ENCODE data around the gene SMARCA5. TPM values are rescaled to one million over a fixed set of nuclear protein-coding genes. Genes with fewer than 3 reads are reported as not detected.
A peak's percentile ranks its signal among the peaks of the same experiment; 100 is the strongest.

The SMARCA5 gene
- total and polyA plus RNA-seq, 9 of the 15 experiments (the other 6 are each of a cell fraction or from before 2014, with no cell fraction given): 21.6 to 57.8 (median 34.6) TPM

DNA sequence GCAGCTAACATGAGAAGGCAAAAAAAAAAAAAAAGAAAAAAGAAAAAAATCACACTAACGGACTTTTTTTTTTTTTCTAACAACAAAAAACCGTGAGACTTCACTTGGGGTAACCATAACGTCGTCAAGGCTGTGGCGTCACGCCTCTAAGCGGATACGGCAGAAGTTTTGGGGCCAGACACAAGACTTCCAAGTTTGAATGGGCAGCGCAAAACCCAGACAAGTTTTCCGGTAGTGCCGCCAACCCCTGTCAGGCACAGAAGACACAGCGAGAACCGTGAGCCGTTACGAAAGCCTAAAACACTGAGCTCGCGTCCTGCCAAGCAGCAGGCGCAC is 556 bp upstream of the SMARCA5 start (continued):
- TF ChIP-seq CREM (IDR thresholded peaks at IDR 0.05; ENCODE audit: low read depth): peak; percentile 85
- TF ChIP-seq ZNF445 (CRISPR knock-in tag; IDR thresholded peaks at IDR 0.05; ENCODE audit: low read depth): no peak
- TF ChIP-seq, protein P1, sequence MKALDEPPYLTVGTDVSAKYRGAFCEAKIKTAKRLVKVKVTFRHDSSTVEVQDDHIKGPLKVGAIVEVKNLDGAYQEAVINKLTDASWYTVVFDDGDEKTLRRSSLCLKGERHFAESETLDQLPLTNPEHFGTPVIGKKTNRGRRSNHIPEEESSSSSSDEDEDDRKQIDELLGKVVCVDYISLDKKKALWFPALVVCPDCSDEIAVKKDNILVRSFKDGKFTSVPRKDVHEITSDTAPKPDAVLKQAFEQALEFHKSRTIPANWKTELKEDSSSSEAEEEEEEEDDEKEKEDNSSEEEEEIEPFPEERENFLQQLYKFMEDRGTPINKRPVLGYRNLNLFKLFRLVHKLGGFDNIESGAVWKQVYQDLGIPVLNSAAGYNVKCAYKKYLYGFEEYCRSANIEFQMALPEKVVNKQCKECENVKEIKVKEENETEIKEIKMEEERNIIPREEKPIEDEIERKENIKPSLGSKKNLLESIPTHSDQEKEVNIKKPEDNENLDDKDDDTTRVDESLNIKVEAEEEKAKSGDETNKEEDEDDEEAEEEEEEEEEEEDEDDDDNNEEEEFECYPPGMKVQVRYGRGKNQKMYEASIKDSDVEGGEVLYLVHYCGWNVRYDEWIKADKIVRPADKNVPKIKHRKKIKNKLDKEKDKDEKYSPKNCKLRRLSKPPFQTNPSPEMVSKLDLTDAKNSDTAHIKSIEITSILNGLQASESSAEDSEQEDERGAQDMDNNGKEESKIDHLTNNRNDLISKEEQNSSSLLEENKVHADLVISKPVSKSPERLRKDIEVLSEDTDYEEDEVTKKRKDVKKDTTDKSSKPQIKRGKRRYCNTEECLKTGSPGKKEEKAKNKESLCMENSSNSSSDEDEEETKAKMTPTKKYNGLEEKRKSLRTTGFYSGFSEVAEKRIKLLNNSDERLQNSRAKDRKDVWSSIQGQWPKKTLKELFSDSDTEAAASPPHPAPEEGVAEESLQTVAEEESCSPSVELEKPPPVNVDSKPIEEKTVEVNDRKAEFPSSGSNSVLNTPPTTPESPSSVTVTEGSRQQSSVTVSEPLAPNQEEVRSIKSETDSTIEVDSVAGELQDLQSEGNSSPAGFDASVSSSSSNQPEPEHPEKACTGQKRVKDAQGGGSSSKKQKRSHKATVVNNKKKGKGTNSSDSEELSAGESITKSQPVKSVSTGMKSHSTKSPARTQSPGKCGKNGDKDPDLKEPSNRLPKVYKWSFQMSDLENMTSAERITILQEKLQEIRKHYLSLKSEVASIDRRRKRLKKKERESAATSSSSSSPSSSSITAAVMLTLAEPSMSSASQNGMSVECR (CRISPR knock-in tag; IDR thresholded peaks at IDR 0.05): peak; percentile 58; the same call in 1 of the 2 replicates
- TF ChIP-seq HDAC2 (IDR thresholded peaks at IDR 0.05): 0 out of 2 replicates have a peak, but pooled peaks have one; percentile 37
- TF ChIP-seq CREB1 (IDR thresholded peaks at IDR 0.05): peak; percentile 89
- peak; percentile 81 for TF ChIP-seq CREB1 (CRISPR knock-in tag; IDR thresholded peaks at IDR 0.05)
- TF ChIP-seq GABPA (tag; conservative IDR thresholded peaks at IDR 0.05; ENCODE audit: low read depth): peak; percentile 76
- TF ChIP-seq TARDBP (IDR thresholded peaks at IDR 0.05): peak; percentile 74; the same call in 1 of the 2 replicates
- TF ChIP-seq ZC3H11A (IDR thresholded peaks at IDR 0.05; ENCODE audit: low read depth, low read length): no peak
- peak; percentile 35; the same call in 1 of the 2 replicates for TF ChIP-seq KHSRP (IDR thresholded peaks at IDR 0.05)
- TF ChIP-seq, protein P2, sequence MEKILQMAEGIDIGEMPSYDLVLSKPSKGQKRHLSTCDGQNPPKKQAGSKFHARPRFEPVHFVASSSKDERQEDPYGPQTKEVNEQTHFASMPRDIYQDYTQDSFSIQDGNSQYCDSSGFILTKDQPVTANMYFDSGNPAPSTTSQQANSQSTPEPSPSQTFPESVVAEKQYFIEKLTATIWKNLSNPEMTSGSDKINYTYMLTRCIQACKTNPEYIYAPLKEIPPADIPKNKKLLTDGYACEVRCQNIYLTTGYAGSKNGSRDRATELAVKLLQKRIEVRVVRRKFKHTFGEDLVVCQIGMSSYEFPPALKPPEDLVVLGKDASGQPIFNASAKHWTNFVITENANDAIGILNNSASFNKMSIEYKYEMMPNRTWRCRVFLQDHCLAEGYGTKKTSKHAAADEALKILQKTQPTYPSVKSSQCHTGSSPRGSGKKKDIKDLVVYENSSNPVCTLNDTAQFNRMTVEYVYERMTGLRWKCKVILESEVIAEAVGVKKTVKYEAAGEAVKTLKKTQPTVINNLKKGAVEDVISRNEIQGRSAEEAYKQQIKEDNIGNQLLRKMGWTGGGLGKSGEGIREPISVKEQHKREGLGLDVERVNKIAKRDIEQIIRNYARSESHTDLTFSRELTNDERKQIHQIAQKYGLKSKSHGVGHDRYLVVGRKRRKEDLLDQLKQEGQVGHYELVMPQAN (IDR thresholded peaks at IDR 0.05; ENCODE audit: borderline replicate concordance): peak; percentile 86
- TF ChIP-seq KDM5B (IDR thresholded peaks at IDR 0.05; ENCODE audit: insufficient replicate concordance, low read depth, low read length): peak; percentile 48
- TF ChIP-seq CCNT2 (IDR thresholded peaks at IDR 0.05; ENCODE audit: borderline replicate concordance, extremely low read depth, insufficient read length, low read depth, low read length): no peak
- TF ChIP-seq NBN (IDR thresholded peaks at IDR 0.05; ENCODE audit: low read depth): peak; percentile 54
- TF ChIP-seq, protein P3, sequence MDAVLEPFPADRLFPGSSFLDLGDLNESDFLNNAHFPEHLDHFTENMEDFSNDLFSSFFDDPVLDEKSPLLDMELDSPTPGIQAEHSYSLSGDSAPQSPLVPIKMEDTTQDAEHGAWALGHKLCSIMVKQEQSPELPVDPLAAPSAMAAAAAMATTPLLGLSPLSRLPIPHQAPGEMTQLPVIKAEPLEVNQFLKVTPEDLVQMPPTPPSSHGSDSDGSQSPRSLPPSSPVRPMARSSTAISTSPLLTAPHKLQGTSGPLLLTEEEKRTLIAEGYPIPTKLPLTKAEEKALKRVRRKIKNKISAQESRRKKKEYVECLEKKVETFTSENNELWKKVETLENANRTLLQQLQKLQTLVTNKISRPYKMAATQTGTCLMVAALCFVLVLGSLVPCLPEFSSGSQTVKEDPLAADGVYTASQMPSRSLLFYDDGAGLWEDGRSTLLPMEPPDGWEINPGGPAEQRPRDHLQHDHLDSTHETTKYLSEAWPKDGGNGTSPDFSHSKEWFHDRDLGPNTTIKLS (IDR thresholded peaks at IDR 0.05; ENCODE audit: borderline replicate concordance, low read depth): no peak
- TF ChIP-seq SIX5 (IDR thresholded peaks at IDR 0.05; ENCODE audit: borderline replicate concordance in 1 of 2, insufficient read depth in 1 of 2, low read depth in 1 of 2, low read length in 2 of 2): no peak
- TF ChIP-seq ZNF76 (CRISPR knock-in tag; IDR thresholded peaks at IDR 0.05; ENCODE audit: borderline replicate concordance): no peak
- no peak for TF ChIP-seq ZNF354B (CRISPR knock-in tag; IDR thresholded peaks at IDR 0.05)
- TF ChIP-seq NR2C2 (CRISPR knock-in tag; IDR thresholded peaks at IDR 0.05): no peak
- no peak for TF ChIP-seq NR2C2 (tag; IDR thresholded peaks at IDR 0.05)
- no peak for TF ChIP-seq CEBPB (tag; IDR thresholded peaks at IDR 0.05)
- TF ChIP-seq BMI1 (IDR thresholded peaks at IDR 0.05; ENCODE audit: low read length): no peak
- no peak for TF ChIP-seq PHB (CRISPR knock-in tag; IDR thresholded peaks at IDR 0.05)

All from K562 (cell line).